HepG2 (cell line): ENCODE results near the gene NFAT5. TPM values are rescaled to one million over a fixed set of nuclear protein-coding genes. Genes with fewer than 3 reads are reported as not detected.

Source experiments
- ATAC-seq: fragments of 200-7000 bp; cut with Tn5 transposase; 3 replicates; pipeline ENCODE4 v1.9.1; 2020; ENCODE audit warnings: mild to moderate bottlenecking, moderate library complexity
- BruUV-seq: library from RNA; stranded (reverse); fragments of 400-500 nt; replicated peaks from 2 replicates; lab custom pipeline; 2021; lab: Mats Ljungman, UMichigan
- CTCF ChIA-PET: fragments of 300-600 bp; formaldehyde crosslinking; extraction: SDS; loops from one replicate; lab custom pipeline; 2021; ENCODE audit warnings: low total read pairs, inconsistent platforms, low intra/inter-chr PET ratio; lab: Yijun Ruan, JAX
- POLR2A ChIA-PET: fragments of 350-600 bp; sonication (Branson Sonifier 250); formaldehyde crosslinking; loops from one replicate; lab custom pipeline; 2020; ENCODE audit warnings: antibody characterized with exemption, inconsistent platforms; lab: Yijun Ruan, JAX
- DNase-seq: peaks from one replicate; pipeline ENCODE4 v3.0.0-alpha.2; 2015; ENCODE audit warnings: low spot score
- FAIRE-seq: peaks from 3 replicates; lab custom pipeline; 2011; peaks lifted over from hg19 to GRCh38; lab: Jason Lieb, UNC
- H2AFZ ChIP-seq: one replicate; pipeline ENCODE4 v1.6.1; 2011; ENCODE audit warnings: low read length, inconsistent platforms
- H3K27ac ChIP-seq: fragments of 300-600 bp; 3 replicates; pipeline ENCODE4 v1.8.0; 2011; ENCODE audit warnings: mixed run types, mild to moderate bottlenecking, mixed read lengths, low read length, inconsistent platforms; ENCODE audit not compliant: insufficient read depth; ENCODE audit errors: extremely low read length
- H3K27me3 ChIP-seq, 2 experiments: fragments of 200-600 bp in 1 of 2; 2 replicates in 1 of 2; 3 replicates in 1 of 2; pipeline versions ENCODE4 v1.6.0 to v1.8.0; 2011; ENCODE audit warnings: low read length in 2 of 2, mild to moderate bottlenecking in 2 of 2, moderate library complexity in 2 of 2, inconsistent platforms in 1 of 2; ENCODE audit not compliant: insufficient read depth in 2 of 2, control insufficient read depth in 1 of 2
- H3K36me3 ChIP-seq, 2 experiments: fragments of 200-600 bp in 1 of 2; replicated peaks in 1 of 2; 2 replicates in 1 of 2; 3 replicates in 1 of 2; pipeline versions ENCODE4 v1.5.1 to v1.8.0; 2011; ENCODE audit warnings: low read length in 2 of 2, inconsistent platforms in 1 of 2; ENCODE audit not compliant: insufficient read depth in 2 of 2, control insufficient read depth in 1 of 2
- H3K4me1 ChIP-seq: 2 replicates; pipeline ENCODE4 v1.5.1; 2012; ENCODE audit warnings: low read length, inconsistent platforms; ENCODE audit not compliant: insufficient read depth
- H3K4me2 ChIP-seq: 2 replicates; pipeline ENCODE4 v1.6.0; 2011; ENCODE audit warnings: low read depth, low read length, inconsistent platforms
- H3K4me3 ChIP-seq, 3 experiments: fragments of 200-600 bp in 1 of 3; sonication (generic), shearing (Covaris generic) in 1 of 3; replicated peaks in 1 of 3; 2 replicates each; pipeline ENCODE4 v1.5.1; 2011 to 2016; ENCODE audit warnings: low read length in 3 of 3, inconsistent platforms in 2 of 3, low read depth in 2 of 3, mild to moderate bottlenecking in 2 of 3, control low read depth in 1 of 3, mixed read lengths in 1 of 3; ENCODE audit not compliant: insufficient read depth in 1 of 3
- H3K79me2 ChIP-seq: one replicate; pipeline ENCODE4 v1.6.1; 2011; ENCODE audit warnings: low read length, inconsistent platforms; ENCODE audit not compliant: insufficient read depth
- H3K9ac ChIP-seq: 2 replicates; pipeline ENCODE4 v1.6.0; 2011; ENCODE audit warnings: mild to moderate bottlenecking, low read depth, low read length, inconsistent platforms; ENCODE audit not compliant: insufficient read depth
- H3K9me3 ChIP-seq: 2 replicates; pipeline ENCODE4 v1.5.1; 2012; ENCODE audit warnings: mild to moderate bottlenecking, low read length
- H4K20me1 ChIP-seq: 2 replicates; pipeline ENCODE4 v1.6.0; 2011; ENCODE audit warnings: inconsistent platforms, mild to moderate bottlenecking, low read length, moderate library complexity; ENCODE audit not compliant: insufficient read depth
- BCL3 ChIP-seq: sonication (generic); formaldehyde crosslinking; IDR thresholded peaks from 2 replicates; pipeline ENCODE4 v1.5.1; 2020; ENCODE audit warnings: mild to moderate bottlenecking, missing genetic modification reagents, moderate library complexity
- CERS6 ChIP-seq: sonication (generic); formaldehyde crosslinking; IDR thresholded peaks from 2 replicates; pipeline ENCODE4 v1.5.0; 2020; ENCODE audit warnings: missing genetic modification reagents
- CREB1 ChIP-seq, 2 experiments: fragments of 450-650 bp in 1 of 2; IDR thresholded peaks; 2 replicates each; pipeline ENCODE4 v1.6.1; 2016 to 2017; ENCODE audit warnings: control low read depth in 1 of 2, mild to moderate bottlenecking in 1 of 2, missing compliant biosample characterization in 1 of 2, missing genetic modification characterization in 1 of 2
- CREM ChIP-seq, 2 experiments: sonication (generic) in 1 of 2; formaldehyde crosslinking in 1 of 2; IDR thresholded peaks; 2 replicates each; pipeline versions ENCODE4 v1.4.0 to v1.6.1; 2016 to 2020; ENCODE audit warnings: antibody characterized with exemption in 1 of 2, mild to moderate bottlenecking in 1 of 2, missing genetic modification reagents in 1 of 2
- DZIP1 ChIP-seq: sonication (generic); formaldehyde crosslinking; IDR thresholded peaks from 2 replicates; pipeline ENCODE4 v1.5.0; 2020; ENCODE audit warnings: mild to moderate bottlenecking, missing genetic modification reagents
- FOXA3 ChIP-seq: IDR thresholded peaks from 2 replicates; pipeline ENCODE4 v1.6.1; 2016; ENCODE audit warnings: missing genetic modification reagents, missing compliant biosample characterization
- HNRNPL ChIP-seq: fragments of 200-400 bp; formaldehyde crosslinking; IDR thresholded peaks from 2 replicates; pipeline ENCODE4 v1.6.1; 2017; ENCODE audit warnings: mild to moderate bottlenecking, low read depth, low read length
- KMT2B ChIP-seq: IDR thresholded peaks from 2 replicates; pipeline ENCODE4 v1.6.1; 2016; ENCODE audit warnings: missing genetic modification reagents, missing compliant biosample characterization
- NFYC ChIP-seq: IDR thresholded peaks from 2 replicates; pipeline ENCODE4 v1.6.1; 2016; ENCODE audit warnings: missing genetic modification reagents, missing compliant biosample characterization
- NPAS2 ChIP-seq: sonication (generic); formaldehyde crosslinking; IDR thresholded peaks from 2 replicates; pipeline ENCODE4 v1.8.0; 2022; ENCODE audit warnings: mild to moderate bottlenecking, missing genetic modification reagents, borderline replicate concordance
- NR1H2 ChIP-seq: sonication (generic); formaldehyde crosslinking; IDR thresholded peaks from 2 replicates; pipeline ENCODE4 v1.8.1; 2022; ENCODE audit warnings: low read depth, missing genetic modification reagents, borderline replicate concordance
- PHF21A ChIP-seq: sonication (generic); formaldehyde crosslinking; IDR thresholded peaks from 2 replicates; pipeline ENCODE4 v1.5.0; 2020; ENCODE audit warnings: mild to moderate bottlenecking, missing genetic modification reagents
- RFX3 ChIP-seq: IDR thresholded peaks from 2 replicates; pipeline ENCODE4 v1.6.1; 2016; ENCODE audit warnings: missing biosample characterization, missing genetic modification reagents
- TRIM24 ChIP-seq: sonication (generic); formaldehyde crosslinking; IDR thresholded peaks from 2 replicates; pipeline ENCODE4 v1.8.0; 2022; ENCODE audit warnings: mild to moderate bottlenecking, missing genetic modification reagents
- ZMAT3 ChIP-seq: sonication (generic); formaldehyde crosslinking; conservative IDR thresholded peaks from 2 replicates; pipeline ENCODE4 v1.7.0; 2021; ENCODE audit warnings: missing genetic modification reagents
- ZNF282 ChIP-seq: fragments of 450-650 bp; IDR thresholded peaks from 2 replicates; pipeline ENCODE4 v1.6.1; 2018; ENCODE audit not compliant: partially characterized antibody
- ZNF317 ChIP-seq: sonication (generic); formaldehyde crosslinking; IDR thresholded peaks from 2 replicates; pipeline ENCODE4 v1.5.0; 2020; ENCODE audit warnings: mild to moderate bottlenecking, missing genetic modification reagents
- ZNF33A ChIP-seq: sonication (generic); formaldehyde crosslinking; IDR thresholded peaks from 2 replicates; pipeline ENCODE4 v1.5.1; 2020; ENCODE audit warnings: missing genetic modification reagents, mild to moderate bottlenecking, moderate library complexity, borderline replicate concordance
- ZNF382 ChIP-seq: sonication (generic); formaldehyde crosslinking; IDR thresholded peaks from 2 replicates; pipeline ENCODE4 v1.5.0; 2020; ENCODE audit warnings: missing genetic modification reagents, mild to moderate bottlenecking, borderline replicate concordance
- ZNF414 ChIP-seq: sonication (generic); formaldehyde crosslinking; IDR thresholded peaks from 2 replicates; pipeline ENCODE4 v1.5.0; 2020; ENCODE audit warnings: missing genetic modification reagents
- WGBS: methylation state at CpG from one replicate; pipeline ENCODE4 v1.1.6; 2017; ENCODE audit warnings: low lambda C conversion rate; 5-methylcytosine and 5-hydroxymethylcytosine counted together
- in situ Hi-C: cut with HindIII; loops from 2 replicates; pipeline ENCODE4 v1.10.0; 2017; ENCODE audit warnings: low pct_unique_long_range_greater_than_20kb; ENCODE audit not compliant: extremely low pct_ligation_motif_present
- intact Hi-C: fragments of 100-400 bp; cut with micrococcal nuclease; formaldehyde crosslinking; loops from one replicate; pipeline ENCODE4 v1.10.0; 2022; ENCODE audit not compliant: unreplicated experiment
- polyA plus RNA-seq, 8 experiments: library from polyadenylated mRNA; depleted of rRNA in 3 of 8; stranded (reverse) in 7 of 8; unstranded in 1 of 8; fragments of >200 nt; fragmentation: Illumina TruSeq in 4 of 8; extraction: Trizol in 4 of 8; gene quantifications; 2 replicates each; pipeline versions ENCODE4 v1.2.1 to v1.2.3, GENCODE V29; 2011 to 2016; ENCODE audit warnings: low read depth in 4 of 8, missing spikeins in 1 of 8, mixed read lengths in 1 of 8; ENCODE audit not compliant: insufficient read depth in 1 of 8
- total RNA-seq, 5 experiments: library from RNA; depleted of rRNA; stranded (reverse); fragments of >200 nt; fragmentation: Illumina TruSeq; extraction: Trizol; gene quantifications; 2 replicates each; pipeline ENCODE4 v1.2.3, GENCODE V29; 2016; ENCODE audit warnings: low read depth in 1 of 5

The NFAT5 gene
- total and polyA plus RNA-seq, 2 of the 13 experiments (the other 11 are each of a cell fraction or from before 2014, with no cell fraction given) = 20.5 to 54.3 TPM

GRCh38 chr16:69590590-69590989, 24.8 kb downstream of the NFAT5 start:
- TF ChIP-seq ZNF282 (no peak), ZNF382 (CRISPR knock-in tag) (no peak), BCL3 (no peak), PHF21A (no peak), CREB1 (IDR thresholded peaks at IDR 0.05) (no peak), CREB1 (CRISPR knock-in tag; IDR thresholded peaks at IDR 0.05) (no peak), ZMAT3 (CRISPR knock-in tag) (no peak), ZNF317 (CRISPR knock-in tag) (no peak), TRIM24 (CRISPR knock-in tag) (no peak), CERS6 (CRISPR knock-in tag) (no peak), CREM (IDR thresholded peaks at IDR 0.05) (no peak), CREM (CRISPR knock-in tag; IDR thresholded peaks at IDR 0.05) (no peak), RFX3 (CRISPR knock-in tag) (no peak), FOXA3 (CRISPR knock-in tag) (no peak), NFYC (CRISPR knock-in tag) (no peak), NR1H2 (CRISPR knock-in tag) (no peak), KMT2B (CRISPR knock-in tag) (no peak), DZIP1 (CRISPR knock-in tag) (no peak), ZNF33A (CRISPR knock-in tag) (no peak), ZNF414 (CRISPR knock-in tag) (no peak), NPAS2 (no peak), HNRNPL (no peak)
- peaks cover 58% of the 10 kb centered on the region for H3K4me1 ChIP-seq
- ATAC-seq = no peak

More at GRCh38 chr16:69590590-69590989, 24.8 kb downstream of the NFAT5 start:
- no TSS peak for BruUV-seq
- H3K9ac ChIP-seq = no peak overlapping the region
- ChIA-PET POLR2A (no interaction called here), CTCF (no interaction called here)
- H3K4me2 ChIP-seq = no peak overlapping the region
- peaks cover 7 to 35% of the 10 kb centered on the region in 2 experiments; a peak in 3 of 5 replicates for H3K36me3 ChIP-seq
- peaks cover 95% of the 10 kb centered on the region for H3K79me2 ChIP-seq
- FAIRE-seq = no peak
- no peak for DNase-seq
- in situ Hi-C loops = no loop called here
- no peak overlapping the region for H2AFZ ChIP-seq
- no peaks in the 10 kb centered on the region for H3K9me3 ChIP-seq
- H3K4me3 ChIP-seq = no peak overlapping the region
- 98% methylated on average over 3 of the region's 3 CpGs for WGBS
- peaks cover 27% of the 10 kb centered on the region for H4K20me1 ChIP-seq
- intact Hi-C loops = no loop called here
- H3K27ac ChIP-seq = peak overlapping the region; percentile 29
- no peaks in the 10 kb centered on the region for H3K27me3 ChIP-seq
